Dermis microvascular lymphatic vessel endothelial cell (primary cell): ENCODE measurements around the gene KBTBD8. TPM values are rescaled to one million over a fixed set of nuclear protein-coding genes. Genes with fewer than 3 reads are reported as not detected.

Source experiments
- DNase-seq, 2 donors: peaks; one replicate each; pipeline versions ENCODE4 v3.0.0 to v3.0.0-alpha.2; 2010; ENCODE audit warnings: low read depth in 2 of 2
- total RNA-seq: library from RNA; depleted of rRNA; stranded (reverse); fragments of >200 nt; gene quantifications from 2 replicates; pipeline ENCODE4 v1.2.1, GENCODE V29; 2014

The KBTBD8 gene
- total RNA-seq, 1 donor from 2014 or later: 1.8 TPM

DNA sequence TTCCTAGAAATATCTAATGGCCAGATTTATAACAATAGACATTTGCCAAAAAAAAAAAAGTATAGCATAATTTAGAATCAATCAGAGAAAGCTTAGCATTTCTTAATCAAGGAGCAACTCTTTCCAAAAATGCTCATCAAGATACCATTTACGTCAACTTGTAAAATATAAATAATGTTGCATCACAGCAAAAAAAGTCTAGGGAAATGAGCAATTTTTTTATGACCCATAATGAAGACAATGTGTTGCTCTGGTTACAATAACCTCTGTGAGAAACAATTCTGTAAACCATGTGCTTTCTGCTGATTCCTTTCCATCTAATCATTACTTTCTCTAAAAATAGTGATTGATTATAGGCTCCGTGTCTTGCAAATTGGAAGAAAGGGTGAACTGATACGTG lies 36.3 kb downstream of the KBTBD8 start:
- DNase-seq: no peak

DNA sequence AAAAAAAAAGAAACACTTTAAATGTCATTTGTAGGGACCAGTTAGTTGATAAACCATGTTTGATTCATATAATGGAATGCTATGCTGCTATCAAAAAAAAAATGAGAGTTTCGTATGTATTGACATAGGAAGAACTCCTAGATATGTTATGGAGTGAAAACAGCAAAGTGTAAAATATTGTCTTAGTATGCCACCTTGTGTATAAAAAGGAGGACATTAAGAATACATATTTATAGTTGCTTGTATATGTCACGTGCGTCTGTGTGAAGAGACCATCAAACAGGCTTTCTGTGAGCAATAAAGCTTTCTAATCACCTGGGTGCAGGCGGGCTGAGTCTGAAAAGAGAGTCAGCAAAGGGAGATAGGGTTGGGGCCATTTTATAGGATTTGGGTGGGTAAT lies 39.5 kb downstream of the KBTBD8 start:
- DNase-seq: peak in 1 of 2 donors; percentile 2

DNA sequence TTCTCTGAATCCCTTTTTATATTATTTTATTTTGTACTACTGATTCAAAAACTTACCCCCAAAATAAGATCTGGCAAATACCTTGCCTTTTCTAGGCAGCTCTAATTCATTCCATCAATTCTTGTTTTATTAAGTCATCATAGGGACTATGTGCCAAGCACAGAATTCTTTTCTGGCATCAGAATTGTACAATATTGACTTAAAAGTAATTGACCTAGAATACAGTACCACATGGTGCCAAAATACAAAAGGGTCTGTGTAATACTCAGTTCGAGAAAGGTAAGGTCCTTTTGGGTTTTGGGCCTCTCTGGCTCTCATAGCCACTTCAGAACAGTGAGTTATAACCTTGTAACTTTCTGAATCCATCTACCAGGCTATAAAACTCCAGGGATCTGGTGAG lies 46.2 kb downstream of the KBTBD8 start:
- no peak for DNase-seq

DNA sequence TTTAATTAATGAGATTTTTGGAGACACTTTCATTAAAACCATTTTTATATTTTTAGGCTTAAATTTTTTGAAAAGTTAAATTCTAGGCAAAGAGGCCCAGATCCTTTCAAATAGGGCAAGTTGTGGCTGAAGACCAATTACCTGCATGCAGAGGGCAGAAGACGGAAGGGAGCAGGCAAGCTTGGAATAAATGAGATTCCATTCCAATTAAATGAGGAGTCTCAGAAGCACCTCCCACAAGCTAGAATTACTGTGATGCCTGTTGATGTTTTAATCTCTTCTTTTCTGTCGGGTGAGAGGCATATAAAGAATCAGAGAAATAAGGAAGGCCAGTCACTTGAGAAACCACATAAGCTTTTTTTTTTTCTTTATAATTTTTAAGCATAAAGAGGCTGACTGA lies 46.8 kb downstream of the KBTBD8 start:
- no peak for DNase-seq

DNA sequence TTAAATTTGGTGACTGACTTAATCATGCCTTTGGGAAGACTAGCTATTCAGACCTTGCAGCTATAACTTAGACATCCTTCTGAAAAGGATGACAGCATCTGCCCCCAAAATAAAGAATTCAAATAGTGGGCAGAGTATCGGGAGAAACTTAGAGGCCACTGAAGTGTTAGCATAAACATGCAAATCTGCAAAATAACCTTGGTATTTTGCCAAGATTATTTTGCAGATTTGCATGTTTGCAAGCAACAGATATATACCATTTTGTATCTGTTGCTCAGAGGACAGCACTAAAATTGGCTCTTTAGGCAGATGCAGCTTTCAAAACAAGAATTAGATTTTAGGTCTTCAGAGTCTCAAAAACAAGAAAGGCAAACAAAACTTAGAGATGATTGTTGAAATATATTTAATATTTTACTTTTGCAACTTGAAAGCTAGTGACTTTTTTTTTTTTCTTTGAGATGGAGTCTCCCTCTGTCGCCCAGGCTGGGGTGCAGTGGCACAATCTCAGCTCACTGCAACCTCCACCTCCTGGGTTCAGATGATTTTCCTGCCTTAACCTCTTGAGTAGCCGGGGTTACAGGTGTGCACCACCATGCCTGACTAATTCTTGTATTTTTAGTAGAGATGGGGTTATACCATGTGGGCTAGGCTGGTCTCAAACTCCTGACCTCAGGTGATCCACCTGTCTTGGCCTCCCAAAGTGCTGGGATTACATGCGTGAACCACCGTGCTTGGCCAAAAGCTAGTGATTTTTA lies 47.8 kb downstream of the KBTBD8 start:
- DNase-seq: no peak

DNA sequence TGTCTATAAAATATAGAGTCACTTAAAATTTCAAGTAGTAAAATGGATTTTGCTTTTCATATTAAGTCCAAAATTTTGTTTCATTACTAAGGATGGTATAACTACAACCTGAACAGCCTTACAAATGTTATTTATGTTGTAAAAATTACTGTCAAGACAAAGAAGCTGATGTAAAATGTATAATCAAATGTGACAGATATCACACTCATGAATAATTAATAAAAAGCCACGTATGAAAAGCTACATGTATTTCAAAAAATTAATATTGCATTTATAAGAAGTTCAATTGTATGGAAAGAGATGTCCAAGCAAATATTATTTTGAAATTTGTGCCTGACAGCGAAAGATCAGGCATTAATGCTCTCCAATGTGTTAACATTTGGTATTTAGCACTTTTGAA lies 48.9 kb downstream of the KBTBD8 start:
- DNase-seq: no peak

DNA sequence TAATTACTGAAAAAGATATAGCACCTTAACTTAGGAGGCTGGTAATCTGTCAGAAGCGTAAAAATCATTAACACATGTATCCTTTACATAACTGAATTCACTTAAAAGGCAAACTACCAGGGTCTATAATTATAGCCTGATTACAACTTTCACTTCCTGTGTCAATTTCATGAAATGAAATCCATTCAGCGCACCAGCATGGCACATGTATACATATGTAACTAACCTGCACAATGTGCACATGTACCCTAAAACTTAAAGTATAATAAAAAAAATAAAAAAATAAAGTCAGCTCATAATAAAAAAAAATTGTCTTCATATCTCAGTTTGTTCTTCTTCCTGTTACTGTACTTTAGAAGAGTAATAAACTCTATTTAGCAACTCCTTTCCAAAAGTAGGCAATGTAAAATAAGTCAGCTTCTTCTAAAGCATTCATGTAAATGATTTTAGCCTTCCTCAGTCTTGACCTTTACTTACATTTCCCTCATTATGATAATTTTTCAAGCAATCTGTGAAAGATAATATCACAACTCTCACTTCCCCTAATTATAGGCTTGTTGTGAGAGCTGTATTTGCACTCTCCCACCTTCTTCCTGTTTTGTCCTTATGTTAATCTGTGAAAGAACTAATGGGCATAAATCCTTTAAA lies 50.1 kb downstream of the KBTBD8 start:
- DNase-seq: no peak

DNA sequence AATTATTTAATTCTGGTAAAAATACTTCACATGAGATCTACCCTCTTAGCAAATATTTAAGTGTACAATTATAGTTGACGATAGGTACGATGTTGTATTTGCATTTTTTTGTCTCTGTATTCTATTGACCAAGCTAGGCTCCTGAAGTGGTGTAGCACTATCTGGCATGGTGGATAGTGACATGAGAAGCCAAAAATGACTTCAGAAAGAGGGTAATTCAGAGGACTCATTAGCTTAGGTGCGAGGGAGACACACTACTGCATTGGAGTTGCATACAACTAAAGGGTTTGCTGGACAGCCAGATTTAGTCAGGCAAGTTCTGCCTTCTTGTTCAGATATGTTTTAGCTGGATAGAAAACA lies 50.6 kb downstream of the KBTBD8 start:
- DNase-seq: no peak

DNA sequence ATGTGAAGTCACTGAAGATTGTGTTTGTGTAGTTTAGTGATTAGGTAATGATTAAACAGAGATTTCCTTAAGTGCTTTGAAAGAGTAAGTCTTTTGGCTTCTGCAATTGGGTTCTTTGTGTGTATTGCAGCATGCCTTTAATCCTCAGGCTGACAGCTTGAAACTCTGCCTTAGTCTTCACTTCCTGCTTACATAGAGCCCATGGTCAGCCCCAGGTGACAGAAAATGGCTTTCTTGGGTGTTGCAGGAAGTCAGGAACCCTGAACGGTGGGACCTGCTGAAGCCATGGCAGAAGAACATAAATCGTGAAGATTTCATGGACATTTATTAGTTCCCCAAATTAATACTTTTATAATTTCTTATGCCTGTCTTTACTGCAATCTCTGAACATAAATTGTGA lies 61.3 kb downstream of the KBTBD8 start:
- no peak for DNase-seq
